Effector memory CD8-positive, alpha-beta T cell (primary cell): ENCODE measurements around the gene KIF26B.

Experiments used
- ATAC-seq: fragments of 150-1000 bp; cut with Tn5 transposase; replicated peaks from 2 replicates; pipeline ENCODE4 v1.10.0; 2021; ENCODE audit warnings: mild to moderate bottlenecking, moderate library complexity
- DNase-seq, 3 experiments: peaks; one replicate each; pipeline ENCODE4 v3.0.0; 2021
- H3K27ac Mint-ChIP-seq, 2 donors: one replicate each; pipeline ENCODE4 v1.8.0; 2022; ENCODE audit warnings: mild to moderate bottlenecking in 2 of 2, mixed read lengths in 2 of 2, moderate library complexity in 2 of 2
- H3K27me3 Mint-ChIP-seq, 2 donors: one replicate each; pipeline ENCODE4 v1.8.0; 2022; ENCODE audit warnings: mixed read lengths in 2 of 2
- H3K36me3 Mint-ChIP-seq: one replicate; pipeline ENCODE4 v1.8.0; 2022; ENCODE audit warnings: mild to moderate bottlenecking, moderate library complexity, mixed read lengths; ENCODE audit not compliant: insufficient read depth
- H3K4me1 Mint-ChIP-seq, 2 donors: one replicate each; pipeline ENCODE4 v1.8.0; 2022; ENCODE audit warnings: low read depth in 2 of 2, mixed read lengths in 2 of 2
- H3K4me3 Mint-ChIP-seq, 2 donors: one replicate each; pipeline ENCODE4 v1.8.0; 2022; ENCODE audit warnings: mild to moderate bottlenecking in 2 of 2, mixed read lengths in 2 of 2, moderate library complexity in 2 of 2
- H3K9me3 Mint-ChIP-seq, 2 donors: one replicate each; pipeline ENCODE4 v1.8.0; 2022; ENCODE audit warnings: mixed read lengths in 2 of 2

KIF26B gene

GRCh38 chr1:245226203-245226499, 71.4 kb downstream of the KIF26B start:
- Mint-ChIP-seq H3K9me3 (no peaks in the 10 kb centered on the region), H3K27ac (no peak overlapping the region), H3K4me1 (no peaks in the 10 kb centered on the region), H3K4me3 (no peak overlapping the region), H3K36me3 (peaks cover 4% of the 10 kb centered on the region), H3K27me3 (peaks cover 0 to 6% of the 10 kb centered on the region in 2 donors)
- DNase-seq (no peak), ATAC-seq (no peak)

GRCh38 chr1:245229051-245229450, 74.3 kb downstream of the KIF26B start:
- DNase-seq (no peak), ATAC-seq (no peak)
- Mint-ChIP-seq H3K27ac (no peak overlapping the region), H3K27me3 (peaks cover 0 to 6% of the 10 kb centered on the region in 2 donors), H3K4me1 (no peaks in the 10 kb centered on the region), H3K36me3 (peaks cover 4% of the 10 kb centered on the region), H3K4me3 (no peak overlapping the region), H3K9me3 (no peaks in the 10 kb centered on the region)

- ATAC-seq = no peak
- H3K27me3 Mint-ChIP-seq = peaks cover 7 to 20% of the 10 kb centered on the region in 2 donors
- no peaks in the 10 kb centered on the region for H3K4me1 Mint-ChIP-seq
- no peaks in the 10 kb centered on the region for H3K9me3 Mint-ChIP-seq
- no peak overlapping the region for H3K27ac Mint-ChIP-seq
- DNase-seq = no peak
- no peak overlapping the region for H3K4me3 Mint-ChIP-seq
- no peaks in the 10 kb centered on the region for H3K36me3 Mint-ChIP-seq
Measured at GRCh38 chr1:245232931-245233330, 78.1 kb downstream of the KIF26B start.

- ATAC-seq (no peak), DNase-seq (no peak)
- H3K4me1 Mint-ChIP-seq = no peaks in the 10 kb centered on the region
- peaks cover 18 to 21% of the 10 kb centered on the region in 2 donors for H3K27me3 Mint-ChIP-seq
- H3K4me3 Mint-ChIP-seq = no peak overlapping the region
- H3K36me3 Mint-ChIP-seq = no peaks in the 10 kb centered on the region
- H3K27ac Mint-ChIP-seq = no peak overlapping the region
- no peaks in the 10 kb centered on the region for H3K9me3 Mint-ChIP-seq
Measured at GRCh38 chr1:245234217-245235081, 79.7 kb downstream of the KIF26B start.

- DNase-seq (no peak), ATAC-seq (no peak)
- H3K27me3 Mint-ChIP-seq = peaks cover 22 to 25% of the 10 kb centered on the region in 2 donors
- H3K9me3 Mint-ChIP-seq = no peaks in the 10 kb centered on the region
- no peak overlapping the region for H3K4me3 Mint-ChIP-seq
- H3K36me3 Mint-ChIP-seq = no peaks in the 10 kb centered on the region
- H3K4me1 Mint-ChIP-seq = no peaks in the 10 kb centered on the region
- no peak overlapping the region for H3K27ac Mint-ChIP-seq
Measured at GRCh38 chr1:245235156-245235555, 80.4 kb downstream of the KIF26B start.

GRCh38 chr1:245240648-245241165, 85.9 kb downstream of the KIF26B start:
- DNase-seq (no peak), ATAC-seq (no peak)
- Mint-ChIP-seq H3K4me3 (no peak overlapping the region), H3K27ac (no peak overlapping the region), H3K36me3 (no peaks in the 10 kb centered on the region), H3K9me3 (no peaks in the 10 kb centered on the region), H3K27me3 (peaks cover 31 to 42% of the 10 kb centered on the region in 2 donors), H3K4me1 (no peaks in the 10 kb centered on the region)

- H3K4me3 Mint-ChIP-seq = no peak overlapping the region
- no peaks in the 10 kb centered on the region for H3K36me3 Mint-ChIP-seq
- no peaks in the 10 kb centered on the region for H3K9me3 Mint-ChIP-seq
- peaks cover 31 to 42% of the 10 kb centered on the region in 2 donors for H3K27me3 Mint-ChIP-seq
- no peak overlapping the region for H3K27ac Mint-ChIP-seq
- no peak for ATAC-seq
- no peaks in the 10 kb centered on the region for H3K4me1 Mint-ChIP-seq
- no peak for DNase-seq
Measured at GRCh38 chr1:245241526-245242130, 86.8 kb downstream of the KIF26B start.

- no peak overlapping the region for H3K4me3 Mint-ChIP-seq
Measured at GRCh38 chr1:245242989-245243388, 88.2 kb downstream of the KIF26B start.

GRCh38 chr1:245245021-245245667, 90.4 kb downstream of the KIF26B start:
- H3K4me1 Mint-ChIP-seq = no peaks in the 10 kb centered on the region
- no peaks in the 10 kb centered on the region for H3K36me3 Mint-ChIP-seq
- H3K27me3 Mint-ChIP-seq = peaks cover 15 to 20% of the 10 kb centered on the region in 2 donors
- H3K4me3 Mint-ChIP-seq = no peak overlapping the region
- no peak for ATAC-seq
- H3K27ac Mint-ChIP-seq = no peak overlapping the region
- H3K9me3 Mint-ChIP-seq = no peaks in the 10 kb centered on the region
- no peak for DNase-seq

More at GRCh38 chr1:245242989-245243388, 88.2 kb downstream of the KIF26B start:
- DNase-seq (no peak), ATAC-seq (no peak)
- Mint-ChIP-seq H3K4me1 (no peaks in the 10 kb centered on the region), H3K9me3 (no peaks in the 10 kb centered on the region), H3K27ac (no peak overlapping the region), H3K27me3 (peaks cover 24 to 34% of the 10 kb centered on the region in 2 donors), H3K36me3 (no peaks in the 10 kb centered on the region)

GRCh38 chr1:245246433-245246832, 91.6 kb downstream of the KIF26B start:
- no peaks in the 10 kb centered on the region for H3K4me1 Mint-ChIP-seq
- no peak overlapping the region for H3K4me3 Mint-ChIP-seq
- DNase-seq (no peak), ATAC-seq (no peak)
- H3K9me3 Mint-ChIP-seq = no peaks in the 10 kb centered on the region
- H3K36me3 Mint-ChIP-seq = no peaks in the 10 kb centered on the region
- H3K27ac Mint-ChIP-seq = no peak overlapping the region
- peaks cover 5 to 7% of the 10 kb centered on the region in 2 donors for H3K27me3 Mint-ChIP-seq

- ATAC-seq (no peak), DNase-seq (no peak)
- Mint-ChIP-seq H3K4me1 (no peaks in the 10 kb centered on the region), H3K27ac (no peak overlapping the region), H3K27me3 (no peaks in the 10 kb centered on the region), H3K36me3 (no peaks in the 10 kb centered on the region), H3K4me3 (no peak overlapping the region), H3K9me3 (no peaks in the 10 kb centered on the region)
Measured at GRCh38 chr1:245247356-245247755, 92.6 kb downstream of the KIF26B start.

GRCh38 chr1:245247801-245248200, 93.0 kb downstream of the KIF26B start:
- no peak for DNase-seq
- no peak for ATAC-seq
- no peaks in the 10 kb centered on the region for H3K4me1 Mint-ChIP-seq
- H3K4me3 Mint-ChIP-seq = no peak overlapping the region
- H3K27me3 Mint-ChIP-seq = no peaks in the 10 kb centered on the region
- H3K9me3 Mint-ChIP-seq = no peaks in the 10 kb centered on the region
- no peaks in the 10 kb centered on the region for H3K36me3 Mint-ChIP-seq
- H3K27ac Mint-ChIP-seq = no peak overlapping the region

- no peaks in the 10 kb centered on the region for H3K4me1 Mint-ChIP-seq
- H3K27me3 Mint-ChIP-seq = no peaks in the 10 kb centered on the region
- H3K9me3 Mint-ChIP-seq = no peaks in the 10 kb centered on the region
- DNase-seq = no peak
- ATAC-seq = no peak
- H3K27ac Mint-ChIP-seq = no peak overlapping the region
- H3K36me3 Mint-ChIP-seq = no peaks in the 10 kb centered on the region
- H3K4me3 Mint-ChIP-seq = no peak overlapping the region
Measured at GRCh38 chr1:245248231-245248731, 93.5 kb downstream of the KIF26B start.
